ENCODE measurements around the gene CNOT2.
"Not testable (repeated sequence)": the region's sequence is repeated elsewhere in the genome, so short reads cannot be mapped to it uniquely, and the experiment has no call there.

CNOT2 gene

GRCh38 chr12:70366581-70367257 lies 123.5 kb downstream of the CNOT2 start:
- peak; percentile 62 for DNase-seq

DNA sequence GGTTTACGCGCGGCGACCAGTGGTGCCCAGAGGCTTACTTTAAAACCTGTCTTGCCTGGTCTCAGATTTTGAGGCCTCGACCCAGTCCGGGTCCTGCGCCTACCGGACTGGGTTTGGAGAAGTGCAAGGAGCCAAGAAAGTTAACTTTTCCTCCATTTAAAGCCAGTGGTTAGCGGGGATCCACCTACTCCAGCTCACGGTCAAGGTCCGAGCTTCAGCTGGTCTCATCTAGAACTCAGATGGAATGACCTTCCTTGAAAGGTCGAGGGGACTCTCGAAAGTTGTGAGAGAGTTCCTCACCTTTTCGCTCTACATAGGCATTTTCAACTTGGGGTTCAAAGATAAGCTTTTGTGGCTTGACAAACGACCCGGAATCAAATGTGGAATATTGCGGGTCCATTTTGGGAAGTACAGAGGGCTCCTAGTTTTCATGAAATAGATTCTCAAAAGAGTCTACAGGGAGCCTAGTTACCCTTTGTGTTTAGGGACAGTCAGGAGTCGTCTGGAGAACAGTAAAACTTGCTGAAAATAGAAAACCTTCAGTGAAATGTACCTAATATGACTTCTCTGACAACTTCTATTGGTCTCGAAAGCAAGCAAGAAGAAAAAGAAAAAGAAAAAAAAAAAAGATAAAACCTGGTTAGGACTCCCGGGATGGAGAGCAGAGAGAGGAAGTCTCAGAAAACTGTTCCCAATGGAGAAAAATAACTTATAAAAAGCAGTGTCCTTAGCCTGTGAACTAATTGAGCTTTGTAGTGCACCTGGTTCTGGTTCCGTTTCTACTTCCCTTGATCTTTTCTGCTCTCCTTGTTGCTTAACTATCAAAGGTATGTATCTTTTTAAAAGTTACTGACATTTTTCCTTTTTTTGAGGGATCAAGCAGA lies 124.3 kb downstream of the CNOT2 start:
- no peak for DNase-seq

DNA sequence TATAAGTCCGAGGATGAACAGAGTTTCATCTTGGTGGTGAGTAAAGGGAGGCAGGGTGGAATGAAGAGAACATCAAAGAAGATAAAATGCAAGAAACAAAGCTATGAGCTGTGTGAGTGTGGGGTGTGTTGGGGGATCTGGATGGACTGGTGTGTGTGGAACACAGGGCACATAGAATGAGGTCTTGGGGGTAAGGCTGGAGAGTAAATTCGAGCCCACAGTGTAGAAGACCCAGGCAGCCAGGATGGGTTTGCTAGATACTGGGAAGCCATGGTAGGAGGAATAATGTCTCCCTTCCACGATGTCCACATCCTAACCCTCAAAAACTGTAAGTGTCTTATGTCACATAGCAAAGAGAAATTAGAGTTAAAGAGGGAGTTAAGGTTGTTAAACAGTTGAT lies 129.6 kb downstream of the CNOT2 start:
- DNase-seq: no peak

GRCh38 chr12:70379846-70380245 lies 136.6 kb downstream of the CNOT2 start:
- no peak for DNase-seq

DNA sequence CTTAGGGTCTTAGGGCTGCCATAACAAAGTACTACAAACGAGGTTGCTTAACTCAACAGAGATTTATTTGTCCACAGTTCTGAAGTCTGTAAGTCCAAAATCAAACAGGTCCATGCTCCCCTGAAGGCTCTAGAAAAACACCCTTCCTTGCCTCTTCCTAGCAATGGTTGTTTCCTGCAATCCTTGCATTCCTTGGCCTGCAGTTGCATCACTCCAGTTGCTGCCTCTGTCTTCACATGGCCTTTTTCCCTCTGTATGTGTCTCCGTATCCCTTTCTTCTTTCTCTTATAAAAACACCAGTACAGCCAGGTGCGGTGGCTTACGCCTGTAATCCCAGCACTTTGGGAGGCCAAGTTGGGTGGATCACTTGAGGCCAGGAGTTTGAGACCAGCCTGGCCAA lies 140.3 kb downstream of the CNOT2 start:
- no peak for DNase-seq

- DNase-seq: no peak
Measured at GRCh38 chr12:70383886-70384285, 140.7 kb downstream of the CNOT2 start.

GRCh38 chr12:70386771-70387170 lies 143.5 kb downstream of the CNOT2 start:
- no peak for DNase-seq

- no peak for DNase-seq
Measured at GRCh38 chr12:70389678-70390077, 146.4 kb downstream of the CNOT2 start.

- not testable (repeated sequence) for DNase-seq
Measured at GRCh38 chr12:70392631-70393030, 149.4 kb downstream of the CNOT2 start.

GRCh38 chr12:70393787-70394499 lies 150.7 kb downstream of the CNOT2 start:
- no peak for DNase-seq

GRCh38 chr12:70398002-70398401 lies 154.8 kb downstream of the CNOT2 start:
- DNase-seq: no peak

DNA sequence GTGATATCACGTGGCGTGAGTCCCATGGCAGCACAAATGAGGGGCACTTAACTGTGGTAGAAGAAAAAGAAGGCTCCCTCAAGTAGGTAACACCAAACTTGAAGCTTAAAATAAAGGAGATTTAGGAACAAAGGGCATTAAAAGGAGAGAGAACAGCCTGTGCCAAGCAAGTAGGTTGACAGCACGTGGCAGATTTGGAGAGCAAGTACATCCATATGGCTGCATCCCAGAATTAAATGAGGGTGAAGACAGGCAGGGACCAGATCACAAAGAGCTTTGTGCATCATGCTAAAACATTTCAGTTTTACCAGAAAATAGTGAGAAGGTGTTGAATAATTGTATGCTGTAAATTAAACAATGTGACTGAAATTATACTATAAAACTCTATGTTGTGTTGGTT lies 155.6 kb downstream of the CNOT2 start:
- DNase-seq: no peak

- no peak for DNase-seq
Measured at GRCh38 chr12:70399311-70399710, 156.1 kb downstream of the CNOT2 start.

DNA sequence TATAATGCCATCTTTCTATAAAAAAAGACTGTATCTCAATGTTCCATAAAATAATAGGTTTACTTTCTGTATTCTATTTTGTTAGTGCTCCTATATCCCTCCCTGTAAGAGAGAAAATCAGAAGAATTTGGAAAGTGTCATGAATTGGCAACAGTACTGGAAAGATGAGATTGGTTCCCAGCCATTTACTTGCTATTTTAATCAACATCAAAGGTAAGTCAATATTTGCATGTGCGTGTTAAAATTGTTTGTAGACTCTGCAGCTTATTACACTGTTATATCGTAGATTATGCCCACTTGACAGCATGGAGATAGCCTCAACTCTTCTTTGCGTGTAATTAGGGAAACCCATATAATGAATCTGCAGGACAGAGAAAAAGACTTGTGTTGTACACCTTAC lies 156.9 kb downstream of the CNOT2 start:
- no peak for DNase-seq

GRCh38 chr12:70402597-70402996 lies 159.4 kb downstream of the CNOT2 start:
- no peak for DNase-seq

DNA sequence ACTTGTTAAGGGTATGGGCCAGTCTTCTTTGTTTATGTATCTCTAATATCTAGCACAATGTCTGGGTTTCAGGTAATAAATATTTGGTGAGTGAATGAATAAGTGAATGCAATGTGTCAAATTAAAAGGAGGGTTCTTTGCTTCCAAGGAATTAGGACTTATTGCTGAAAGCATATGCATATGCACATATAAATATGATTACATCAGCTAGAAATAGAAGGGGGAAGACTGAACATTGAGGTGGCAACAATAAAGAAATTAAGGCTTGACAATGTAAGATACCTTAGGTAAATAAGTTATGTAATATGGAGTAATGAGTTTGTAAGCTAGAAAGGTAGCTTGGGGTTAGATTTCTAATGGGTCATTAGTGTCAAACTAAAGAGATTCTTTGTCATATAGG lies 160.6 kb downstream of the CNOT2 start:
- no peak for DNase-seq
